Liver (tissue), 9 donors: ENCODE results near the gene PUSL1. TPM values are rescaled to one million over a fixed set of nuclear protein-coding genes. Genes with fewer than 3 reads are reported as not detected.

Experiments used
- DNase-seq: peaks from one replicate; pipeline ENCODE4 v3.0.0-alpha.2; 2017; ENCODE audit warnings: low spot score
- H3K27ac ChIP-seq, 2 donors: one replicate each; pipeline ENCODE4 v1.7.0; 2013; ENCODE audit warnings: inconsistent platforms in 2 of 2, low read length in 2 of 2, control low read depth in 1 of 2, low read depth in 1 of 2, mild to moderate bottlenecking in 1 of 2
- H3K27me3 ChIP-seq, 4 donors: one replicate each; pipeline versions ENCODE4 v1.6.1 to v1.7.0; 2013; ENCODE audit warnings: low read length in 3 of 4, inconsistent platforms in 1 of 4, mild to moderate bottlenecking in 1 of 4, moderate library complexity in 1 of 4; ENCODE audit not compliant: control insufficient read depth in 4 of 4, insufficient read depth in 4 of 4
- H3K36me3 ChIP-seq, 4 donors: one replicate each; pipeline versions ENCODE4 v1.6.1 to v1.7.0; 2013; ENCODE audit warnings: low read length in 3 of 4, mild to moderate bottlenecking in 3 of 4, low read depth in 1 of 4, moderate library complexity in 1 of 4; ENCODE audit not compliant: control insufficient read depth in 4 of 4, insufficient read depth in 3 of 4
- H3K4me1 ChIP-seq, 4 donors: one replicate each; pipeline versions ENCODE4 v1.6.1 to v1.7.0; 2013; ENCODE audit warnings: low read length in 3 of 4, mild to moderate bottlenecking in 3 of 4, moderate library complexity in 1 of 4; ENCODE audit not compliant: control insufficient read depth in 4 of 4, insufficient read depth in 4 of 4
- H3K4me3 ChIP-seq, 3 donors: one replicate each; pipeline versions ENCODE4 v1.6.1 to v1.7.0; 2013; ENCODE audit warnings: low read length in 3 of 3, control low read depth in 1 of 3, low read depth in 1 of 3, mild to moderate bottlenecking in 1 of 3
- H3K9ac ChIP-seq, 2 donors: one replicate each; pipeline ENCODE4 v1.7.0; 2013; ENCODE audit warnings: low read length in 2 of 2, mild to moderate bottlenecking in 2 of 2, moderate library complexity in 2 of 2, control low read depth in 1 of 2, low read depth in 1 of 2
- H3K9me3 ChIP-seq, 4 donors: one replicate each; pipeline versions ENCODE4 v1.6.1 to v1.7.0; 2013; ENCODE audit warnings: low read length in 3 of 4; ENCODE audit not compliant: control insufficient read depth in 4 of 4
- EGR1 ChIP-seq, 2 donors: IDR thresholded peaks; 2 replicates each; pipeline ENCODE4 v1.6.1; 2016 to 2018; ENCODE audit warnings: antibody characterized with exemption in 2 of 2, low read depth in 2 of 2
- FOXA1 ChIP-seq: IDR thresholded peaks from 2 replicates; pipeline ENCODE4 v1.6.1; 2016; ENCODE audit warnings: antibody characterized with exemption
- FOXA2 ChIP-seq: IDR thresholded peaks from 2 replicates; pipeline ENCODE4 v1.6.1; 2016; ENCODE audit warnings: antibody characterized with exemption
- GABPA ChIP-seq, 2 donors: IDR thresholded peaks in 1 of 2; conservative IDR thresholded peaks in 1 of 2; 2 replicates each; pipeline ENCODE4 v1.6.1; 2016; ENCODE audit warnings: antibody characterized with exemption in 2 of 2, mild to moderate bottlenecking in 1 of 2, moderate library complexity in 1 of 2
- HNF4A ChIP-seq, 2 donors: conservative IDR thresholded peaks; 2 replicates each; pipeline ENCODE4 v1.6.1; 2016; ENCODE audit warnings: antibody characterized with exemption in 2 of 2, mild to moderate bottlenecking in 2 of 2
- HNF4G ChIP-seq: IDR thresholded peaks from 2 replicates; pipeline ENCODE4 v1.6.1; 2016; ENCODE audit warnings: antibody characterized with exemption
- JUND ChIP-seq, 2 donors: IDR thresholded peaks; 2 replicates each; pipeline ENCODE4 v1.6.1; 2016; ENCODE audit warnings: antibody characterized with exemption in 2 of 2
- NR2F2 ChIP-seq: IDR thresholded peaks from 2 replicates; pipeline ENCODE4 v1.6.1; 2016; ENCODE audit warnings: antibody characterized with exemption
- RAD21 ChIP-seq, 2 donors: IDR thresholded peaks; 2 replicates each; pipeline ENCODE4 v1.6.1; 2016; ENCODE audit warnings: antibody characterized with exemption in 2 of 2, mild to moderate bottlenecking in 2 of 2
- RXRA ChIP-seq, 2 donors: IDR thresholded peaks; 2 replicates each; pipeline ENCODE4 v1.6.1; 2017 to 2018; ENCODE audit warnings: antibody characterized with exemption in 2 of 2, mild to moderate bottlenecking in 1 of 2
- SP1 ChIP-seq: IDR thresholded peaks from 2 replicates; pipeline ENCODE4 v1.6.1; 2018; ENCODE audit warnings: antibody characterized with exemption, mild to moderate bottlenecking
- TAF1 ChIP-seq: conservative IDR thresholded peaks from 2 replicates; pipeline ENCODE4 v1.6.1; 2016; ENCODE audit warnings: antibody characterized with exemption, mild to moderate bottlenecking
- YY1 ChIP-seq: IDR thresholded peaks from 2 replicates; pipeline ENCODE4 v1.6.1; 2016; ENCODE audit warnings: antibody characterized with exemption, mild to moderate bottlenecking
- WGBS: extraction: QIAGEN DNeasy Blood & Tissue Kit; methylation state at CpG from one replicate; pipeline ENCODE4 v1.1.7; 2013; 5-methylcytosine and 5-hydroxymethylcytosine counted together
- polyA plus RNA-seq, 2 donors: library from polyadenylated mRNA; stranded (reverse) in 1 of 2; unstranded in 1 of 2; fragments of 200-250 nt in 1 of 2; fragments of >200 nt in 1 of 2; fragmentation: Nextera tagmentation in 1 of 2; extraction: Ambion mirVana in 1 of 2; gene quantifications; one replicate each; pipeline versions ENCODE4 v1.2.1 to v1.2.3, GENCODE V29; 2013 to 2015
- total RNA-seq, 2 donors: library from RNA; depleted of rRNA; stranded (reverse); fragments of >200 nt; gene quantifications; one replicate each; pipeline ENCODE4 v1.2.3, GENCODE V29; 2014
- TF ChIP-seq, protein P1 (sequence below): IDR thresholded peaks from 2 replicates; pipeline ENCODE4 v1.6.1; 2016; ENCODE audit warnings: antibody characterized with exemption
- TF ChIP-seq, protein P2 (sequence below): IDR thresholded peaks from 2 replicates; pipeline ENCODE4 v1.6.1; 2016; ENCODE audit warnings: antibody characterized with exemption
- TF ChIP-seq, protein P3 (sequence below): IDR thresholded peaks from 2 replicates; pipeline ENCODE4 v1.6.1; 2016; ENCODE audit warnings: antibody characterized with exemption, mild to moderate bottlenecking
- TF ChIP-seq, protein P4 (sequence below): fragments of 150-350 bp; IDR thresholded peaks from 2 replicates; pipeline ENCODE4 v1.5.1; 2017; ENCODE audit warnings: improper control_type of control experiment, low read depth, low read length; ENCODE audit not compliant: missing input control
- TF ChIP-seq, protein P5 (sequence below): IDR thresholded peaks from 2 replicates; pipeline ENCODE4 v1.6.1; 2016; ENCODE audit warnings: antibody characterized with exemption
- donor health status: healthy.
- donor health status: healthy.
- donor health status: healthy.
- donor health status: healthy.
- donor health status: healthy.

Gene PUSL1
- total and polyA plus RNA-seq, 4 donors = 9.3 to 14.9 (median 10.3) TPM

DNA sequence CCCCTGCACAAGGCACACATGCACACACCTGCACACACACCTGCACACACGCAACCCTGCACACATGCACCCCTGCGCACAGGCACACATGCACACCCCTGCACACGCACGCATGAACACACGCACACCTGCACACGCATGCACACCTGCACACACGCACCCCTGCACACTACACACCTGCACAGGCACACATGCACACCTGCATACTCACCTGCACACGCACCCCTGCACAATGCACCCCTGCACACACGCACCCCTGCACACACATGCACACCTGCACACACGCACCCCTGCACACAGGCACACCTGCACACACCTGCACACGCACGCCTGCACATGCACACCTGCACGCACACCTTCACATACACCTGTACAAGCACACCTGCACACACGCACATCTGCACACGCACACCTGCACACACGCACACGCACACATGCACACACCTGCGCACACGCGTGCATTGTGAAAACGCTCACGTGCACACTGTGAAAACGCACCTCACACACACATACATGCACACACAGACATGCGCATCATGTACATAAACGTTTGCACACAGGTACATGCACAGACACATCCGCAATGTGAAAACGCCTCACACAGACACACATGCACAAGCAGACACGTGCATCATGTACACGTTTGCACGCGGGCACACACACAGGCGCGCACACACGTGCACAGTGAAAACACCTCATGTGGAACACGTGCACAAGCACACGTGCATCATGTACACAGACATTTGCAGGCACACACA lies 32.6 kb downstream of the PUSL1 start:
- Histone ChIP-seq H3K9ac (no peak overlapping the region), H3K27ac (no peak overlapping the region), H3K9me3 (no peaks in the 10 kb centered on the region), H3K4me3 (no peak overlapping the region), H3K27me3 (no peaks in the 10 kb centered on the region), H3K36me3 (peaks cover 0 to 31% (median 13%) of the 10 kb centered on the region in 4 donors), H3K4me1 (peaks cover 18 to 30% (median 29%) of the 10 kb centered on the region in 4 donors)
- TF ChIP-seq JUND (IDR thresholded peaks at IDR 0.05) (no peak), GABPA (IDR thresholded peaks at IDR 0.05 in 1 of 2, conservative IDR thresholded peaks at IDR 0.05 in 1 of 2) (no peak), NR2F2 (no peak), FOXA2 (no peak), TAF1 (no peak), HNF4A (conservative IDR thresholded peaks at IDR 0.05) (no peak), FOXA1 (no peak), YY1 (no peak), EGR1 (IDR thresholded peaks at IDR 0.05; ENCODE audit: low read depth in 2 of 2) (no peak), RAD21 (IDR thresholded peaks at IDR 0.05) (no peak), RXRA (IDR thresholded peaks at IDR 0.05) (no peak), HNF4G (no peak), SP1 (no peak)
- TF ChIP-seq, protein P1, sequence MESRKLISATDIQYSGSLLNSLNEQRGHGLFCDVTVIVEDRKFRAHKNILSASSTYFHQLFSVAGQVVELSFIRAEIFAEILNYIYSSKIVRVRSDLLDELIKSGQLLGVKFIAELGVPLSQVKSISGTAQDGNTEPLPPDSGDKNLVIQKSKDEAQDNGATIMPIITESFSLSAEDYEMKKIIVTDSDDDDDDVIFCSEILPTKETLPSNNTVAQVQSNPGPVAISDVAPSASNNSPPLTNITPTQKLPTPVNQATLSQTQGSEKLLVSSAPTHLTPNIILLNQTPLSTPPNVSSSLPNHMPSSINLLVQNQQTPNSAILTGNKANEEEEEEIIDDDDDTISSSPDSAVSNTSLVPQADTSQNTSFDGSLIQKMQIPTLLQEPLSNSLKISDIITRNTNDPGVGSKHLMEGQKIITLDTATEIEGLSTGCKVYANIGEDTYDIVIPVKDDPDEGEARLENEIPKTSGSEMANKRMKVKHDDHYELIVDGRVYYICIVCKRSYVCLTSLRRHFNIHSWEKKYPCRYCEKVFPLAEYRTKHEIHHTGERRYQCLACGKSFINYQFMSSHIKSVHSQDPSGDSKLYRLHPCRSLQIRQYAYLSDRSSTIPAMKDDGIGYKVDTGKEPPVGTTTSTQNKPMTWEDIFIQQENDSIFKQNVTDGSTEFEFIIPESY = no peak
- TF ChIP-seq, protein P2, sequence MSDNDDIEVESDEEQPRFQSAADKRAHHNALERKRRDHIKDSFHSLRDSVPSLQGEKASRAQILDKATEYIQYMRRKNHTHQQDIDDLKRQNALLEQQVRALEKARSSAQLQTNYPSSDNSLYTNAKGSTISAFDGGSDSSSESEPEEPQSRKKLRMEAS = no peak
- TF ChIP-seq, protein P3, sequence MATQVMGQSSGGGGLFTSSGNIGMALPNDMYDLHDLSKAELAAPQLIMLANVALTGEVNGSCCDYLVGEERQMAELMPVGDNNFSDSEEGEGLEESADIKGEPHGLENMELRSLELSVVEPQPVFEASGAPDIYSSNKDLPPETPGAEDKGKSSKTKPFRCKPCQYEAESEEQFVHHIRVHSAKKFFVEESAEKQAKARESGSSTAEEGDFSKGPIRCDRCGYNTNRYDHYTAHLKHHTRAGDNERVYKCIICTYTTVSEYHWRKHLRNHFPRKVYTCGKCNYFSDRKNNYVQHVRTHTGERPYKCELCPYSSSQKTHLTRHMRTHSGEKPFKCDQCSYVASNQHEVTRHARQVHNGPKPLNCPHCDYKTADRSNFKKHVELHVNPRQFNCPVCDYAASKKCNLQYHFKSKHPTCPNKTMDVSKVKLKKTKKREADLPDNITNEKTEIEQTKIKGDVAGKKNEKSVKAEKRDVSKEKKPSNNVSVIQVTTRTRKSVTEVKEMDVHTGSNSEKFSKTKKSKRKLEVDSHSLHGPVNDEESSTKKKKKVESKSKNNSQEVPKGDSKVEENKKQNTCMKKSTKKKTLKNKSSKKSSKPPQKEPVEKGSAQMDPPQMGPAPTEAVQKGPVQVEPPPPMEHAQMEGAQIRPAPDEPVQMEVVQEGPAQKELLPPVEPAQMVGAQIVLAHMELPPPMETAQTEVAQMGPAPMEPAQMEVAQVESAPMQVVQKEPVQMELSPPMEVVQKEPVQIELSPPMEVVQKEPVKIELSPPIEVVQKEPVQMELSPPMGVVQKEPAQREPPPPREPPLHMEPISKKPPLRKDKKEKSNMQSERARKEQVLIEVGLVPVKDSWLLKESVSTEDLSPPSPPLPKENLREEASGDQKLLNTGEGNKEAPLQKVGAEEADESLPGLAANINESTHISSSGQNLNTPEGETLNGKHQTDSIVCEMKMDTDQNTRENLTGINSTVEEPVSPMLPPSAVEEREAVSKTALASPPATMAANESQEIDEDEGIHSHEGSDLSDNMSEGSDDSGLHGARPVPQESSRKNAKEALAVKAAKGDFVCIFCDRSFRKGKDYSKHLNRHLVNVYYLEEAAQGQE = no peak
- TF ChIP-seq, protein P4, sequence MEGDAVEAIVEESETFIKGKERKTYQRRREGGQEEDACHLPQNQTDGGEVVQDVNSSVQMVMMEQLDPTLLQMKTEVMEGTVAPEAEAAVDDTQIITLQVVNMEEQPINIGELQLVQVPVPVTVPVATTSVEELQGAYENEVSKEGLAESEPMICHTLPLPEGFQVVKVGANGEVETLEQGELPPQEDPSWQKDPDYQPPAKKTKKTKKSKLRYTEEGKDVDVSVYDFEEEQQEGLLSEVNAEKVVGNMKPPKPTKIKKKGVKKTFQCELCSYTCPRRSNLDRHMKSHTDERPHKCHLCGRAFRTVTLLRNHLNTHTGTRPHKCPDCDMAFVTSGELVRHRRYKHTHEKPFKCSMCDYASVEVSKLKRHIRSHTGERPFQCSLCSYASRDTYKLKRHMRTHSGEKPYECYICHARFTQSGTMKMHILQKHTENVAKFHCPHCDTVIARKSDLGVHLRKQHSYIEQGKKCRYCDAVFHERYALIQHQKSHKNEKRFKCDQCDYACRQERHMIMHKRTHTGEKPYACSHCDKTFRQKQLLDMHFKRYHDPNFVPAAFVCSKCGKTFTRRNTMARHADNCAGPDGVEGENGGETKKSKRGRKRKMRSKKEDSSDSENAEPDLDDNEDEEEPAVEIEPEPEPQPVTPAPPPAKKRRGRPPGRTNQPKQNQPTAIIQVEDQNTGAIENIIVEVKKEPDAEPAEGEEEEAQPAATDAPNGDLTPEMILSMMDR = no peak
- TF ChIP-seq, protein P5, sequence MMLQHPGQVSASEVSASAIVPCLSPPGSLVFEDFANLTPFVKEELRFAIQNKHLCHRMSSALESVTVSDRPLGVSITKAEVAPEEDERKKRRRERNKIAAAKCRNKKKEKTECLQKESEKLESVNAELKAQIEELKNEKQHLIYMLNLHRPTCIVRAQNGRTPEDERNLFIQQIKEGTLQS = no peak
- WGBS = 94% methylated on average over 36 of the region's 36 CpGs
- no peak for DNase-seq
